ENCODE measurements around the gene SLC22A12.

Gene SLC22A12

GRCh38 chr11:64607381-64607985 is 16.5 kb downstream of the SLC22A12 start:
- Histone ChIP-seq H3K4me1 (ENCODE audit: control insufficient read depth, insufficient read depth, low read length) (peaks cover 7% of the 10 kb centered on the region; the same call in 1 of the 2 replicates), H3K4me3 (ENCODE audit: low read depth, low read length) (no peak overlapping the region), H3K9ac (ENCODE audit: low read length) (no peak overlapping the region)

GRCh38 chr11:64608046-64608445 is 17.0 kb downstream of the SLC22A12 start:
- Histone ChIP-seq H3K36me3 (ENCODE audit: control insufficient read depth, insufficient read depth, low read length) (no peaks in the 10 kb centered on the region), H3K4me1 (ENCODE audit: control insufficient read depth, insufficient read depth, low read length) (peaks cover 7% of the 10 kb centered on the region; the same call in 1 of the 2 replicates), H3K4me3 (ENCODE audit: low read depth, low read length) (no peak overlapping the region), H3K27ac (ENCODE audit: low read depth, low read length) (no peak overlapping the region), H3K27me3 (ENCODE audit: control insufficient read depth, insufficient read depth, low read length) (no peaks in the 10 kb centered on the region; the same call in 1 of the 2 replicates), H3K9ac (ENCODE audit: low read length) (no peak overlapping the region), H3K9me3 (ENCODE audit: control insufficient read depth, insufficient read depth, low read depth, low read length) (no peaks in the 10 kb centered on the region)

More at GRCh38 chr11:64607381-64607985, 16.5 kb downstream of the SLC22A12 start:
- Histone ChIP-seq H3K9me3 (ENCODE audit: control insufficient read depth, insufficient read depth, low read depth, low read length) (no peaks in the 10 kb centered on the region), H3K27ac (ENCODE audit: low read depth, low read length) (no peak overlapping the region), H3K36me3 (ENCODE audit: control insufficient read depth, insufficient read depth, low read length) (no peaks in the 10 kb centered on the region), H3K27me3 (ENCODE audit: control insufficient read depth, insufficient read depth, low read length) (no peaks in the 10 kb centered on the region)

GRCh38 chr11:64608636-64609035 is 17.6 kb downstream of the SLC22A12 start:
- Histone ChIP-seq H3K27ac (ENCODE audit: low read depth, low read length) (no peak overlapping the region), H3K27me3 (ENCODE audit: control insufficient read depth, insufficient read depth, low read length) (no peaks in the 10 kb centered on the region; the same call in 1 of the 2 replicates), H3K9me3 (ENCODE audit: control insufficient read depth, insufficient read depth, low read depth, low read length) (no peaks in the 10 kb centered on the region), H3K4me1 (ENCODE audit: control insufficient read depth, insufficient read depth, low read length) (peaks cover 7% of the 10 kb centered on the region; the same call in 1 of the 2 replicates), H3K36me3 (ENCODE audit: control insufficient read depth, insufficient read depth, low read length) (no peaks in the 10 kb centered on the region), H3K9ac (ENCODE audit: low read length) (no peak overlapping the region), H3K4me3 (ENCODE audit: low read depth, low read length) (no peak overlapping the region)

- H3K9me3 ChIP-seq (ENCODE audit: control insufficient read depth, insufficient read depth, low read depth, low read length): no peaks in the 10 kb centered on the region
- H3K9ac ChIP-seq (ENCODE audit: low read length): no peak overlapping the region
- H3K4me1 ChIP-seq (ENCODE audit: control insufficient read depth, insufficient read depth, low read length): peaks cover 7% of the 10 kb centered on the region; the same call in 1 of the 2 replicates
- H3K36me3 ChIP-seq (ENCODE audit: control insufficient read depth, insufficient read depth, low read length): no peaks in the 10 kb centered on the region
- H3K4me3 ChIP-seq (ENCODE audit: low read depth, low read length): no peak overlapping the region
- H3K27me3 ChIP-seq (ENCODE audit: control insufficient read depth, insufficient read depth, low read length): no peaks in the 10 kb centered on the region; the same call in 1 of the 2 replicates
- no peak overlapping the region for H3K27ac ChIP-seq (ENCODE audit: low read depth, low read length)
Observed at GRCh38 chr11:64609436-64610047, 18.5 kb downstream of the SLC22A12 start.

GRCh38 chr11:64610596-64610995 is 19.6 kb downstream of the SLC22A12 start:
- Histone ChIP-seq H3K4me1 (ENCODE audit: control insufficient read depth, insufficient read depth, low read length) (peaks cover 4% of the 10 kb centered on the region; the same call in 1 of the 2 replicates), H3K9ac (ENCODE audit: low read length) (no peak overlapping the region), H3K9me3 (ENCODE audit: control insufficient read depth, insufficient read depth, low read depth, low read length) (no peaks in the 10 kb centered on the region), H3K27me3 (ENCODE audit: control insufficient read depth, insufficient read depth, low read length) (no peaks in the 10 kb centered on the region; the same call in 1 of the 2 replicates), H3K27ac (ENCODE audit: low read depth, low read length) (no peak overlapping the region), H3K4me3 (ENCODE audit: low read depth, low read length) (no peak overlapping the region), H3K36me3 (ENCODE audit: control insufficient read depth, insufficient read depth, low read length) (no peaks in the 10 kb centered on the region)

GRCh38 chr11:64611176-64611575 is 20.2 kb downstream of the SLC22A12 start:
- Histone ChIP-seq H3K36me3 (ENCODE audit: control insufficient read depth, insufficient read depth, low read length) (no peaks in the 10 kb centered on the region), H3K4me3 (ENCODE audit: low read depth, low read length) (no peak overlapping the region), H3K4me1 (ENCODE audit: control insufficient read depth, insufficient read depth, low read length) (peaks cover 4% of the 10 kb centered on the region; the same call in 1 of the 2 replicates), H3K27me3 (ENCODE audit: control insufficient read depth, insufficient read depth, low read length) (no peaks in the 10 kb centered on the region; the same call in 1 of the 2 replicates), H3K9ac (ENCODE audit: low read length) (no peak overlapping the region), H3K9me3 (ENCODE audit: control insufficient read depth, insufficient read depth, low read depth, low read length) (no peaks in the 10 kb centered on the region), H3K27ac (ENCODE audit: low read depth, low read length) (no peak overlapping the region)

GRCh38 chr11:64611869-64612646 is 21.0 kb downstream of the SLC22A12 start:
- Histone ChIP-seq H3K9me3 (ENCODE audit: control insufficient read depth, insufficient read depth, low read depth, low read length) (no peaks in the 10 kb centered on the region), H3K27me3 (ENCODE audit: control insufficient read depth, insufficient read depth, low read length) (no peaks in the 10 kb centered on the region; the same call in 1 of the 2 replicates), H3K27ac (ENCODE audit: low read depth, low read length) (no peak overlapping the region), H3K9ac (ENCODE audit: low read length) (no peak overlapping the region), H3K4me3 (ENCODE audit: low read depth, low read length) (no peak overlapping the region), H3K36me3 (ENCODE audit: control insufficient read depth, insufficient read depth, low read length) (no peaks in the 10 kb centered on the region), H3K4me1 (ENCODE audit: control insufficient read depth, insufficient read depth, low read length) (peaks cover 4% of the 10 kb centered on the region; the same call in 1 of the 2 replicates)

- H3K27ac ChIP-seq (ENCODE audit: low read depth, low read length): no peak overlapping the region
- no peak overlapping the region for H3K9ac ChIP-seq (ENCODE audit: low read length)
- no peaks in the 10 kb centered on the region for H3K36me3 ChIP-seq (ENCODE audit: control insufficient read depth, insufficient read depth, low read length)
- no peaks in the 10 kb centered on the region for H3K9me3 ChIP-seq (ENCODE audit: control insufficient read depth, insufficient read depth, low read depth, low read length)
- H3K27me3 ChIP-seq (ENCODE audit: control insufficient read depth, insufficient read depth, low read length): no peaks in the 10 kb centered on the region; the same call in 1 of the 2 replicates
- H3K4me3 ChIP-seq (ENCODE audit: low read depth, low read length): no peak overlapping the region
- peaks cover 2% of the 10 kb centered on the region; the same call in 1 of the 2 replicates for H3K4me1 ChIP-seq (ENCODE audit: control insufficient read depth, insufficient read depth, low read length)
Observed at GRCh38 chr11:64613648-64614047, 22.6 kb downstream of the SLC22A12 start.

GRCh38 chr11:64614917-64615316 is 23.9 kb downstream of the SLC22A12 start:
- no peak overlapping the region for H3K4me3 ChIP-seq (ENCODE audit: low read depth, low read length)
- H3K9ac ChIP-seq (ENCODE audit: low read length): no peak overlapping the region
- H3K27ac ChIP-seq (ENCODE audit: low read depth, low read length): no peak overlapping the region
- no peaks in the 10 kb centered on the region for H3K36me3 ChIP-seq (ENCODE audit: control insufficient read depth, insufficient read depth, low read length)
- H3K27me3 ChIP-seq (ENCODE audit: control insufficient read depth, insufficient read depth, low read length): no peaks in the 10 kb centered on the region; the same call in 1 of the 2 replicates
- peaks cover 5% of the 10 kb centered on the region; the same call in 1 of the 2 replicates for H3K4me1 ChIP-seq (ENCODE audit: control insufficient read depth, insufficient read depth, low read length)
- no peaks in the 10 kb centered on the region for H3K9me3 ChIP-seq (ENCODE audit: control insufficient read depth, insufficient read depth, low read depth, low read length)

GRCh38 chr11:64616817-64617216 is 25.8 kb downstream of the SLC22A12 start:
- no peaks in the 10 kb centered on the region for H3K9me3 ChIP-seq (ENCODE audit: control insufficient read depth, insufficient read depth, low read depth, low read length)
- no peak overlapping the region for H3K4me3 ChIP-seq (ENCODE audit: low read depth, low read length)
- no peaks in the 10 kb centered on the region for H3K36me3 ChIP-seq (ENCODE audit: control insufficient read depth, insufficient read depth, low read length)
- H3K27me3 ChIP-seq (ENCODE audit: control insufficient read depth, insufficient read depth, low read length): no peaks in the 10 kb centered on the region; the same call in 1 of the 2 replicates
- H3K27ac ChIP-seq (ENCODE audit: low read depth, low read length): no peak overlapping the region
- H3K9ac ChIP-seq (ENCODE audit: low read length): no peak overlapping the region
- H3K4me1 ChIP-seq (ENCODE audit: control insufficient read depth, insufficient read depth, low read length): peaks cover 15% of the 10 kb centered on the region; the same call in 1 of the 2 replicates

Data from HUES6 (cell line).